Keratinocyte (primary cell): Measurements from ENCODE around the gene IFT81. TPM values are rescaled to one million over a fixed set of nuclear protein-coding genes. Genes with fewer than 3 reads are reported as not detected.

Experiments
- DNase-seq: peaks from one replicate; pipeline ENCODE4 v3.0.0-alpha.2; 2011; ENCODE audit warnings: low read depth, missing footprints, low spot score
- FAIRE-seq: peaks from 2 replicates; lab custom pipeline; 2011; peaks lifted over from hg19 to GRCh38; lab: Jason Lieb, UNC
- H2AFZ ChIP-seq: 2 replicates; pipeline ENCODE4 v1.6.0; 2012; ENCODE audit warnings: low read length, control low read depth, inconsistent platforms; ENCODE audit not compliant: control insufficient read depth
- H3K27ac ChIP-seq: 2 replicates; pipeline ENCODE4 v1.5.1; 2011; ENCODE audit warnings: low read length; ENCODE audit not compliant: control insufficient read depth, insufficient read depth
- H3K27me3 ChIP-seq: 3 replicates; pipeline ENCODE4 v1.6.0; 2011; ENCODE audit warnings: low read length; ENCODE audit not compliant: control insufficient read depth, insufficient read depth; ENCODE audit errors: extremely low read depth
- H3K36me3 ChIP-seq, 2 experiments: 2 replicates in 1 of 2; 3 replicates in 1 of 2; pipeline ENCODE4 v1.5.1; 2011; ENCODE audit warnings: low read length in 2 of 2, mild to moderate bottlenecking in 1 of 2; ENCODE audit not compliant: control insufficient read depth in 2 of 2, insufficient read depth in 2 of 2; ENCODE audit errors: extremely low read depth in 1 of 2
- H3K4me1 ChIP-seq: 3 replicates; pipeline ENCODE4 v1.5.1; 2011; ENCODE audit warnings: low read length; ENCODE audit not compliant: control insufficient read depth, insufficient read depth; ENCODE audit errors: extremely low read depth
- H3K4me2 ChIP-seq: 3 replicates; pipeline ENCODE4 v1.6.0; 2011; ENCODE audit warnings: low read depth, low read length; ENCODE audit not compliant: control insufficient read depth, insufficient read depth; ENCODE audit errors: extremely low read depth
- H3K4me3 ChIP-seq, 3 experiments: fragments of 200-600 bp in 1 of 3; sonication (generic) in 1 of 3; 2 replicates in 2 of 3; 3 replicates in 1 of 3; pipeline ENCODE4 v1.5.1; 2011 to 2016; ENCODE audit warnings: low read length in 3 of 3, mild to moderate bottlenecking in 3 of 3, control low read depth in 2 of 3, inconsistent platforms in 1 of 3, low read depth in 1 of 3, mixed read lengths in 1 of 3, mixed run types in 1 of 3, moderate library complexity in 1 of 3; ENCODE audit not compliant: control insufficient read depth in 2 of 3, insufficient read depth in 2 of 3; ENCODE audit errors: extremely low read depth in 1 of 3
- H3K79me2 ChIP-seq: 2 replicates; pipeline ENCODE4 v1.6.0; 2012; ENCODE audit warnings: low read length; ENCODE audit not compliant: control insufficient read depth, insufficient read depth
- H3K9ac ChIP-seq: 3 replicates; pipeline ENCODE4 v1.6.0; 2011; ENCODE audit warnings: low read length; ENCODE audit not compliant: control insufficient read depth, insufficient read depth; ENCODE audit errors: extremely low read depth
- H3K9me1 ChIP-seq: 3 replicates; pipeline ENCODE4 v1.6.0; 2011; ENCODE audit warnings: low read length; ENCODE audit not compliant: control insufficient read depth, insufficient read depth; ENCODE audit errors: extremely low read depth
- H3K9me3 ChIP-seq: 2 replicates; pipeline ENCODE4 v1.5.1; 2012; ENCODE audit warnings: low read depth, low read length; ENCODE audit not compliant: control insufficient read depth
- H4K20me1 ChIP-seq: 3 replicates; pipeline ENCODE4 v1.6.0; 2011; ENCODE audit warnings: low read length; ENCODE audit not compliant: control insufficient read depth, insufficient read depth; ENCODE audit errors: extremely low read depth
- CTCF ChIP-seq, 3 experiments: IDR thresholded peaks in 1 of 3; conservative IDR thresholded peaks in 1 of 3; optimal IDR thresholded peaks in 1 of 3; 2 replicates in 2 of 3; 3 replicates in 1 of 3; pipeline versions ENCODE3 to v1.5.1; 2011; ENCODE audit warnings: low read length in 3 of 3, mild to moderate bottlenecking in 3 of 3, moderate library complexity in 2 of 3, control low read depth in 1 of 3, inconsistent platforms in 1 of 3; ENCODE audit not compliant: insufficient read depth in 2 of 3; ENCODE audit errors: extremely low read depth in 1 of 3
- EZH2 ChIP-seq: IDR thresholded peaks from one replicate; pipeline ENCODE4 v1.6.1; 2012; ENCODE audit warnings: inconsistent platforms, mild to moderate bottlenecking, low read length, moderate library complexity
- dilution Hi-C: fragments of 300-500 bp; cut with MboI; formaldehyde crosslinking; loops from one replicate; pipeline ENCODE4 v1.7.0; 2020; ENCODE audit warnings: low sequenced_read_pairs; ENCODE audit not compliant: extremely low pct_ligation_motif_present
- polyA plus RNA-seq, 5 experiments: library from polyadenylated mRNA; depleted of rRNA in 3 of 5; stranded (reverse) in 3 of 5; stranded (forward) in 1 of 5; unstranded in 1 of 5; fragments of >200 nt; gene quantifications; 1 replicate in 1 of 5; 2 replicates in 3 of 5; 3 replicates in 1 of 5; pipeline versions ENCODE4 v1.2.1 to v1.2.3, GENCODE V29; 2011 to 2012; ENCODE audit warnings: missing spikeins in 2 of 5, low read depth in 1 of 5, low replicate concordance in 1 of 5

The IFT81 gene
- polyA plus RNA-seq, 1 donor (not counting 4 experiments of a cell fraction or from before 2014, with no cell fraction given) = 8.9 TPM

- no peak overlapping the region for H2AFZ ChIP-seq
These were observed 33.4 kb downstream of the IFT81 start for GRCh38 chr12:110157539-110157938.

GRCh38 chr12:110159671-110160245 lies 35.6 kb downstream of the IFT81 start:
- Histone ChIP-seq H3K9me3 (no peaks in the 10 kb centered on the region), H2AFZ (no peak overlapping the region), H3K9me1 (no peaks in the 10 kb centered on the region), H3K27me3 (no peaks in the 10 kb centered on the region), H3K4me3 (no peak overlapping the region), H3K27ac (no peak overlapping the region), H3K36me3 (peaks cover 0 to 3% of the 10 kb centered on the region in 2 experiments), H3K79me2 (no peaks in the 10 kb centered on the region), H3K4me1 (no peaks in the 10 kb centered on the region), H4K20me1 (no peaks in the 10 kb centered on the region), H3K4me2 (no peak overlapping the region), H3K9ac (no peak overlapping the region)
- no peak for TF ChIP-seq EZH2
- TF ChIP-seq CTCF (optimal IDR thresholded peaks at IDR 0.05 in 1 of 3, IDR thresholded peaks at IDR 0.05 in 1 of 3, conservative IDR thresholded peaks at IDR 0.05 in 1 of 3; ENCODE audit: extremely low read depth in 1 of 3, insufficient read depth in 2 of 3, low read length in 3 of 3) = no peak
- DNase-seq (no peak), FAIRE-seq (no peak)
- dilution Hi-C loops = no loop called here

More at GRCh38 chr12:110157539-110157938, 33.4 kb downstream of the IFT81 start:
- FAIRE-seq = no peak
- DNase-seq = no peak
- Histone ChIP-seq H3K4me2 (no peak overlapping the region), H3K4me3 (no peak overlapping the region), H3K9me3 (no peaks in the 10 kb centered on the region), H3K9me1 (no peaks in the 10 kb centered on the region), H3K9ac (no peak overlapping the region), H4K20me1 (no peaks in the 10 kb centered on the region), H3K36me3 (peaks cover 0 to 3% of the 10 kb centered on the region in 2 experiments), H3K27me3 (no peaks in the 10 kb centered on the region), H3K4me1 (no peaks in the 10 kb centered on the region), H3K27ac (no peak overlapping the region), H3K79me2 (no peaks in the 10 kb centered on the region)
- dilution Hi-C loops = no loop called here
- TF ChIP-seq CTCF (optimal IDR thresholded peaks at IDR 0.05 in 1 of 3, IDR thresholded peaks at IDR 0.05 in 1 of 3, conservative IDR thresholded peaks at IDR 0.05 in 1 of 3; ENCODE audit: extremely low read depth in 1 of 3, insufficient read depth in 2 of 3, low read length in 3 of 3) (no peak), EZH2 (no peak)
